A673 (cell line): ENCODE measurements around the gene TAGAP. TPM values are rescaled to one million over a fixed set of nuclear protein-coding genes. Genes with fewer than 3 reads are reported as not detected.

Experiments
- BruUV-seq: library from RNA; stranded (reverse); fragments of 400-500 nt; replicated peaks from 2 replicates; lab custom pipeline; 2021; lab: Mats Ljungman, UMichigan
- CTCF ChIA-PET: fragments of 300-600 bp; sonication (Branson Sonifier 250); formaldehyde crosslinking; loops from one replicate; lab custom pipeline; 2022; ENCODE audit warnings: antibody characterized with exemption; lab: Charles Lee
- POLR2A ChIA-PET: fragments of 300-600 bp; sonication (Branson Sonifier 250); formaldehyde crosslinking; loops from one replicate; lab custom pipeline; 2022; ENCODE audit warnings: antibody characterized with exemption; ENCODE audit not compliant: low non-redundant PET; lab: Charles Lee
- DNase-seq: peaks from one replicate; pipeline ENCODE4 v3.0.0-alpha.2; 2015; ENCODE audit warnings: low spot score
- H3K27ac ChIP-seq: fragments of 200-600 bp; sonication (generic); 2 replicates; pipeline ENCODE4 v1.5.1; 2016; ENCODE audit warnings: mixed run types, low read depth, mild to moderate bottlenecking, mixed read lengths, antibody characterized with exemption, low read length; ENCODE audit not compliant: poor library complexity, severe bottlenecking
- H3K27me3 ChIP-seq: fragments of 200-600 bp; sonication (generic); replicated peaks from 2 replicates; pipeline ENCODE4 v1.6.1; 2017; ENCODE audit warnings: mixed run types, low read depth, mild to moderate bottlenecking, mixed read lengths, antibody characterized with exemption, low read length; ENCODE audit not compliant: insufficient read depth, poor library complexity
- H3K36me3 ChIP-seq: fragments of 200-600 bp; sonication (generic); 2 replicates; pipeline ENCODE4 v1.6.1; 2016; ENCODE audit warnings: mixed run types, mild to moderate bottlenecking, mixed read lengths, antibody characterized with exemption, low read length; ENCODE audit not compliant: insufficient read depth, poor library complexity, severe bottlenecking
- H3K4me1 ChIP-seq: fragments of 200-600 bp; sonication (generic); 2 replicates; pipeline ENCODE4 v1.6.1; 2017; ENCODE audit warnings: mixed run types, mild to moderate bottlenecking, mixed read lengths, antibody characterized with exemption, low read length; ENCODE audit not compliant: insufficient read depth, poor library complexity, severe bottlenecking
- H3K4me3 ChIP-seq: fragments of 200-600 bp; sonication (generic); 2 replicates; pipeline ENCODE4 v1.5.1; 2016; ENCODE audit warnings: low read depth, mixed run types, mild to moderate bottlenecking, mixed read lengths, low read length; ENCODE audit not compliant: poor library complexity, severe bottlenecking
- H3K9me3 ChIP-seq: fragments of 200-600 bp; sonication (generic); 2 replicates; pipeline ENCODE4 v1.6.1; 2016; ENCODE audit warnings: mixed run types, low read depth, mild to moderate bottlenecking, mixed read lengths, antibody characterized with exemption, low read length; ENCODE audit not compliant: poor library complexity, severe bottlenecking
- CTCF ChIP-seq: fragments of 300-800, 200-600 bp; sonication (generic); conservative IDR thresholded peaks from 2 replicates; pipeline ENCODE4 v1.5.1; 2017; ENCODE audit warnings: low read depth, mild to moderate bottlenecking, antibody characterized with exemption, low read length, moderate library complexity, mixed read lengths
- EZH2 ChIP-seq: fragments of 200-600 bp; sonication (generic); IDR thresholded peaks from 2 replicates; pipeline ENCODE4 v1.6.1; 2017; ENCODE audit warnings: borderline replicate concordance, low read depth, mild to moderate bottlenecking, mixed read lengths, antibody characterized with exemption, low read length; ENCODE audit not compliant: poor library complexity, severe bottlenecking
- intact Hi-C: fragments of 100-400 bp; cut with micrococcal nuclease; formaldehyde crosslinking; loops from one replicate; pipeline ENCODE4 v1.10.0; 2022; ENCODE audit not compliant: unreplicated experiment
- total RNA-seq: library from RNA; stranded (reverse); gene quantifications from 2 replicates; pipeline ENCODE4 v1.2.3, GENCODE V29; 2021

Gene TAGAP
- total RNA-seq, 1 experiment from 2014 or later = not detected

- intact Hi-C loops = no loop called here
- BruUV-seq = no TSS peak
- H3K27ac ChIP-seq = no peak overlapping the region
- H3K27me3 ChIP-seq = no peaks in the 10 kb centered on the region
- H3K4me3 ChIP-seq = no peak overlapping the region
- POLR2A ChIA-PET = no interaction called here
- CTCF ChIA-PET = no interaction called here
- TF ChIP-seq CTCF = no peak
- no peak for TF ChIP-seq EZH2
- no peaks in the 10 kb centered on the region for H3K36me3 ChIP-seq
- DNase-seq = no peak
- no peaks in the 10 kb centered on the region for H3K9me3 ChIP-seq
- no peaks in the 10 kb centered on the region for H3K4me1 ChIP-seq
Measured at GRCh38 chr6:159092631-159093030, 47.8 kb upstream of the TAGAP start.

GRCh38 chr6:159090530-159091480 lies 46.0 kb upstream of the TAGAP start:
- no peaks in the 10 kb centered on the region for H3K4me1 ChIP-seq
- H3K9me3 ChIP-seq = no peaks in the 10 kb centered on the region
- CTCF ChIA-PET = no interaction called here
- no peaks in the 10 kb centered on the region for H3K36me3 ChIP-seq
- no TSS peak for BruUV-seq
- H3K27ac ChIP-seq = no peak overlapping the region
- POLR2A ChIA-PET = no interaction called here
- no peak for TF ChIP-seq CTCF
- no peak for TF ChIP-seq EZH2
- no peaks in the 10 kb centered on the region for H3K27me3 ChIP-seq
- intact Hi-C loops = no loop called here
- no peak for DNase-seq
- H3K4me3 ChIP-seq = no peak overlapping the region

GRCh38 chr6:159089909-159090308 lies 45.1 kb upstream of the TAGAP start:
- ChIA-PET POLR2A (no interaction called here), CTCF (no interaction called here)
- no peak for TF ChIP-seq EZH2
- no peak for TF ChIP-seq CTCF
- Histone ChIP-seq H3K4me1 (no peaks in the 10 kb centered on the region), H3K9me3 (no peaks in the 10 kb centered on the region), H3K4me3 (no peak overlapping the region), H3K36me3 (no peaks in the 10 kb centered on the region), H3K27me3 (no peaks in the 10 kb centered on the region), H3K27ac (no peak overlapping the region)
- no peak for DNase-seq
- intact Hi-C loops = no loop called here
- BruUV-seq = no TSS peak
